ENCODE measurements around the gene CETN2. TPM values are rescaled to one million over a fixed set of nuclear protein-coding genes. Genes with fewer than 3 reads are reported as not detected.
A peak's percentile ranks its signal among the peaks of the same experiment; 100 is the strongest.

Gene CETN2
- total RNA-seq: 9.7 TPM

DNA sequence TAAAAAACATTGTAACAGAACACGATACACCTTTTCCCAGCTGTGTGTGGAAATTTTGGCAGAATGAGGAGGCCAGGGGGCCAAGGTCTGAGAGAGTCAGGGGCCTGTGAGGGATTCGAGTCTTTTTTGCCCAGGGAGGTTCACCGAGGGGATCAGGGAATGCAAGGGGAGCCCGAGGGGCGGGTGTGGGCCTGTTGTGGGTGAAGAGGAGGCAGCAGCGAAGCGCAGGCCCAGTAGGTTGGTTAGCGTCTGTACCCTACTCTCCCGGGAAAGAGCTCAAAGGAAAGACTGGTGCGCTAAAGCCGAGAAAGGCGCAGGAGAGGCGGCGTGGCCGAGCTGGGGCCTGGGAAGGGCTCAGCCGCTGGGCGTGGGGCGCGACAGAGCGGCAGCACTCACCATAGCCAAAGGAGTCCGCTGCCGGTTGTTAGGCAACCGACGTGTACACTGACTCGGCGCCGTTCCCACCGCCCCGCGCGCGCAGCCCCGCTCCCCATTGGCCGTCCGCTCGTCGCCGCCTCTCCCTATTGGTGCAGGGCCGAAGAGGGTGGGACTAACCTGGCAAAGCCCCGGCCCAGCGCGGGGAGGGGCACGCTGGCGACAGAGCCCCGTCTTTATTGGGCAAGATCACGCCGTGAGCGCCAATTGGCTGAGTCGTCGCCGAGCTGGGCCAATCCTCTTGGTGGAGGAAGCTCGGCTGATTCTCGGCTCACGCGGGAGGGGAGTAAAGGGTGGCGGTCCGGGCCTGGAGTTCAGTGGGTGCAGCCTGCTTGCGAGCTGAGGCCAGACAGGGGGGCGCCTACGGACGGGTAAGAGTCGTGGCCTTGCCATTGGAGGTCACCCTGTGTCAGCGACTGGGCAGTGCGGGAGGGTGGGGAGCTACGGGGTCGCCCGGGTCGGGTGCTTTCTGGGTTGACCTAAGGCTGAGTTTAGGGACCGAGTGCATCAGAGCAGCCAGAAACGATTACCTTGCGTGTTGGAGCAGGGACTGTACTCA lies at the start of gene CETN2, which contains the start of gene NSDHL:
Gene CETN2, minus strand, starts transcription at position 446 of the 994 bp plus-strand sequence. Its CDS starts 47 bp downstream, at position 399.
Gene NSDHL, plus strand, starts transcription at position 752 of the 994 bp plus-strand sequence. CDS start 15,262 bp downstream, outside the sequence.
- H3K4me1 ChIP-seq (ENCODE audit: insufficient read depth, low read length): peaks cover 16% of the 10 kb centered on the region
- H3K27me3 ChIP-seq (ENCODE audit: insufficient read depth, low read length): no peaks in the 10 kb centered on the region
- no peaks in the 10 kb centered on the region for H3K9me3 ChIP-seq (ENCODE audit: low read depth, low read length)
- peak within 1 kb of the TSS; percentile 60 for H3K4me3 ChIP-seq (ENCODE audit: low read length)

DNA sequence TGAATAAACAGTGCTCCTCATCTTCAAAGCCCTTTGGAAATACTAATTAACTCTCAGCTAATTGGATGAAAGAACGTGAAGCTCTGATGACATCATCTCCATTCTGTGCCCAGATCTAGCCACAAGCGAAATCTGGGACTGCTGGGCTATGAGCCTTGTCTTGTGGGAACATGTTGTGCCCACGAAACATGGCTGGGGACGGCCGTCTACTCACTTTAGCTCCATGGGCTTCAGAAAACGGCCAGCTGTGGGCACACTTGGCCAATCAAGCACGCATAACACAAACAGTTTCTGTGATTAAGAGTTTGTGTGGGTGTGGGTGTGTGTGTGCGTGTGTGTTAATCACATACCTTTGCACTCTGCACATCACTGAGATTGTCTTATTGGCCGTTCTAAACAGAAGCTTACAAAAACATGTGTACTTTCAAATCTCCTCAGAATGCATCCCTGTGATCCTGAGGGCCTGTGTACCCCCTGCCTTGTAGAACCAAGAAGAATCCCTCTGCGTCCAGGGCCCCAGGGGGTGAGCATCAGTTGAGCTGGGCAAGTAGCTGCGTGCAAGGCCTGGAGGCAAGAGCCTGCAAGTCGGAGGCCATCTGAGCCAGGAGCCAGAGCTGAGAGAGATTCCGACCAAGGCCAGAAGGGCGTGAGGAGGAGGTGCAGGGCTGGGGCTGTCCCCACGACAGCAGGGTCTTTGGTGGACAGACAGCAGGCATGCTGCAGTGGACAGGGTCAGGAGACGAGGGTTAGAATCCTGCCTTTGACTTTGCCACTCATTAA lies 48.6 kb upstream of the CETN2 start:
- no peaks in the 10 kb centered on the region for H3K9me3 ChIP-seq (ENCODE audit: low read depth, low read length)
- H3K4me1 ChIP-seq (ENCODE audit: insufficient read depth, low read length): no peaks in the 10 kb centered on the region
- no peaks in the 10 kb centered on the region for H3K27me3 ChIP-seq (ENCODE audit: insufficient read depth, low read length)
- no peak overlapping the region for H3K4me3 ChIP-seq (ENCODE audit: low read length)

DNA sequence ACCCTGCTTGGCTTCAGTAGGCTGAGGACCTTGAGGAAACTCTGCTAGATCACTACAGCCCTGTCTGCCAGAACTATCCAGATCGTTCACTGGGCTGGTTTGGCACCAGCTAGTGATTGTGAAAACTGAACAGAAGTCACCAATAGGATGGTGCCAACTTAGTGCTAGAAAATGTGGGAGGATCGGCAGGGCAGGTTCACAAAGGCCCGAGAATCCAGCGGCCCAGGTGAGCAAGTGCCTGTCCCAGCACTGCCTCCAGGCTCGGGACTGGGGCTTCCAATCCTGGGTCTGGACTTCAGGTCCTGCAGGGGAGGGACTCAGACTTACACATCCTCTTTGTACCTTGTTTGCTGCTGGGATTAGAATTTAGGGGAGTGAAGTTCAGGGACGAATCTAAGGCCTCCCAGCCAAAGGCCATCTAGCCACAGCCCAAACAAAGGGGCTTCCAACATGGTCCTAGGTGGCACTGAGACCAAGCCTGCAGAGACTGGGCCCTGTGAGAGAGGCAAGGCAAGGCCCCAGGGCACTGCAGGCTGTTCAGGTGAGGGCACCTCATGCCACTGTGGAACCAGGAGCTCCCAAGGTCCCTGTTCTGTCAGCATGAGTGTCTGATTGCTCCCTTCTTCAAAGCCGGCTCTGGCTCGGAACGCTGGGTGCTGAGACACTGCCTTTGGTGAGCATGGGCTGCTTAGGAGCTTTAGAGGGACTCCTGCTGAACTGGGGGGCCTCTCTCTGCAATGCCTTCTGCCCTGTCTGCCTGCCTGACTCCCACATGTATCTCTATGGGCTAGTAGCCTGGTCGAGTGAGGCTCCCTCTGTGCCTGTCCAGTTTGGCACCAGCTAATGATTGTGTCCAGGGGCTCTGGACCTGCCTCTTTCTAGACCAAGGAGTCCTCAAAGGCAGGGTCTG lies 46.6 kb upstream of the CETN2 start:
- Histone ChIP-seq H3K4me3 (ENCODE audit: low read length) (no peak overlapping the region), H3K27me3 (ENCODE audit: insufficient read depth, low read length) (no peaks in the 10 kb centered on the region), H3K4me1 (ENCODE audit: insufficient read depth, low read length) (no peaks in the 10 kb centered on the region), H3K9me3 (ENCODE audit: low read depth, low read length) (no peaks in the 10 kb centered on the region)

DNA sequence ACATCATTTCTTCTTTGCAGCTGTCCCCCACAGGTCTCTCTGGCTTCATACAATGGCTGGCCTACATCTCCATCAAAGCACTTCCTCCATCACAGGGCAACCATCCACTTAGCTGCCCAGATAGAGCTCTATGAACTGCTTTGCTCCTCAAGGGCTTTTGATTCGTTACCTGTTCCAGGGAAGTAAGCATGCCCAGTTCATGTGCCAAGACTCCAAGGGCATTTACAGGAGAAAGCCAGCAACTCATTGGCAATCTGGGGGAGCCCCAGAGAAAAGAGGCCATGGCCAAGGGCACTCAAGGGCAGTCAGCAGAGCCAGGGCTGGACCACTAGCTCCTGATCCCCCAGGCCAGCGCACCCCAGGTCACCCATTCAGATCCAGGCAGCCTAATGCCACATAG lies 42.8 kb upstream of the CETN2 start:
- H3K9me3 ChIP-seq (ENCODE audit: low read depth, low read length): no peaks in the 10 kb centered on the region
- H3K4me3 ChIP-seq (ENCODE audit: low read length): no peak overlapping the region
- H3K27me3 ChIP-seq (ENCODE audit: insufficient read depth, low read length): no peaks in the 10 kb centered on the region
- no peaks in the 10 kb centered on the region for H3K4me1 ChIP-seq (ENCODE audit: insufficient read depth, low read length)

DNA sequence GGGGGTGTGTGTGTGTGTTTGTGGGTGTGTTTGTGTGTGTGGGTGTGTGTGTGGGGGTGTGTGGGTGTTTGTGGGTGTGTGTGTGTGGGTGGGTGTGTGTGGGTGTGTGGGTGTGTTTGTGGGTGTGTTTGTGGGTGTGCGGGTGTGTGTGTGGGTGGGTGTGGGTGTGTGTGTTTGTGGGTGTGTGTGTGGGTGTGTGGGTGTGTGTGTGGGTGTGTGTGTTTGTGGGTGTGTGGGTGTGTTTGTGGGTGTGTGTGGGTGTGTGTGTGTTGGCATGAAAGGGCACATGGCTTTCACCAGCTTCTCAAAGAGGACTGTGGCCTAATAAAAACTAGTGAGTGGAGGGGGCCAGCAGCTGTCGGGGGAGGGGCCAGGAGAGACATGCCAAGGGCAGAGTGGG lies 42.0 kb upstream of the CETN2 start:
- Histone ChIP-seq H3K4me1 (ENCODE audit: insufficient read depth, low read length) (no peaks in the 10 kb centered on the region), H3K4me3 (ENCODE audit: low read length) (no peak overlapping the region), H3K27me3 (ENCODE audit: insufficient read depth, low read length) (no peaks in the 10 kb centered on the region), H3K9me3 (ENCODE audit: low read depth, low read length) (no peaks in the 10 kb centered on the region)

DNA sequence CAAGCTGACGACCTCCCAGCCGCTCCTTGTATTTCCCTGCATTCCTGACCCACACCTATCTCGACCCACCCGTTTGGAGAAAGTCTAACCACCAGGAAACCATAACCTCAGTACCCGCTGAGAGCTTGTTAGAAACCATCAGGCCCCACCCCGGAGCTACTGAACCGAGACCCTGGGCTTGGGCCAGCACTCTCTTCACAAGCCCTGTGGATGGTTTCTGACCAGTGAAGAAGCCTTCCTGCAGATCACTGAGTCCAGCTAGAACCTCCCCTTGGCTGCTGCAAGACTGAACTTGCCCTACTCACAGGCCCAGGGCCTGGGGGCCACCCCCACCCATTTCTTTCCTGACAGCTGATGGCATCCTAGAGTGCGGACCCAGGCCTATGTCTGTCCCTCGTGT lies 40.7 kb upstream of the CETN2 start:
- Histone ChIP-seq H3K4me1 (ENCODE audit: insufficient read depth, low read length) (no peaks in the 10 kb centered on the region), H3K9me3 (ENCODE audit: low read depth, low read length) (no peaks in the 10 kb centered on the region), H3K27me3 (ENCODE audit: insufficient read depth, low read length) (no peaks in the 10 kb centered on the region), H3K4me3 (ENCODE audit: low read length) (no peak overlapping the region)

DNA sequence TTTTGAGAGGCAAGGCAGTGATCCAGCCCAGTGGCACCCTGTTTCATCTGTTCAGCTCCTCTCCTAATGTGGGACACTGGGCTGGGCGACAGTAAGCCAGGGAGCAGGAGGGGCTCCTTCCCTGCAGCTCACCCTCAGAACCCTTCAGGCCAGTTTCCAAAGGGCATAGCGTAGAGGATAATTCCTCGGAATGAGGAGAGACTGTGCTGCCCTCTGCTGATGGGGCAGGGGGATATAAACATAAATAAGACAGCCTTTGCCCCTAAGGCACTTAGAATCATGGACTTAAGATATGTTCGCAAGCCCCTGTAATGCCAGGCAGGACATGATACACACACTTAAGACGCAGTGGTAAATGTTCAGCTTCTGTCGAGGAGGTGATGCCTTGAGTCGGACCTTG lies 39.4 kb upstream of the CETN2 start:
- Histone ChIP-seq H3K4me3 (ENCODE audit: low read length) (no peak overlapping the region), H3K9me3 (ENCODE audit: low read depth, low read length) (no peaks in the 10 kb centered on the region), H3K4me1 (ENCODE audit: insufficient read depth, low read length) (no peaks in the 10 kb centered on the region)

DNA sequence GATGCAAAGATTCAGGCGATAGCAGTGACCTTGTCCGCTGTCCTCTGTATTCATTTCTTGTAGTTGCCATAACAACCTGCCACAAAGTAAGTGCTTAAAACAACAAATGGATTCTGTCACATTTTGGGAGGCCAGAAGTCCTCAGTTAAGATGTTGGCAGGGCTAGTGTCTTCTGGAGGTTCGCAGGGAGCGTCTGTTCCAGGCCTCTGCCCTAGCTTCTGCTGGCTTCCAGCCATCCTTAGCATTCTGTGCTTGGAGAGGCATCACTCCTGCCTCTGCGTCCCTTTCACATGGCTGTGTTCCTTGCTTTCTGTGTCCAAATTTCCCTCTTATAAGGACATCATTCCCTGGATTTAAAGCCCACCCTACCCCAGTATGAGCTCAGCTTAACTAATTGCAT lies 35.8 kb upstream of the CETN2 start:
- H3K27me3 ChIP-seq (ENCODE audit: insufficient read depth, low read length): no peaks in the 10 kb centered on the region
- no peaks in the 10 kb centered on the region for H3K4me1 ChIP-seq (ENCODE audit: insufficient read depth, low read length)
- H3K9me3 ChIP-seq (ENCODE audit: low read depth, low read length): no peaks in the 10 kb centered on the region
- no peak overlapping the region for H3K4me3 ChIP-seq (ENCODE audit: low read length)

More for the DNA sequence above, 39.4 kb upstream of the CETN2 start:
- H3K27me3 ChIP-seq (ENCODE audit: insufficient read depth, low read length): no peaks in the 10 kb centered on the region

DNA sequence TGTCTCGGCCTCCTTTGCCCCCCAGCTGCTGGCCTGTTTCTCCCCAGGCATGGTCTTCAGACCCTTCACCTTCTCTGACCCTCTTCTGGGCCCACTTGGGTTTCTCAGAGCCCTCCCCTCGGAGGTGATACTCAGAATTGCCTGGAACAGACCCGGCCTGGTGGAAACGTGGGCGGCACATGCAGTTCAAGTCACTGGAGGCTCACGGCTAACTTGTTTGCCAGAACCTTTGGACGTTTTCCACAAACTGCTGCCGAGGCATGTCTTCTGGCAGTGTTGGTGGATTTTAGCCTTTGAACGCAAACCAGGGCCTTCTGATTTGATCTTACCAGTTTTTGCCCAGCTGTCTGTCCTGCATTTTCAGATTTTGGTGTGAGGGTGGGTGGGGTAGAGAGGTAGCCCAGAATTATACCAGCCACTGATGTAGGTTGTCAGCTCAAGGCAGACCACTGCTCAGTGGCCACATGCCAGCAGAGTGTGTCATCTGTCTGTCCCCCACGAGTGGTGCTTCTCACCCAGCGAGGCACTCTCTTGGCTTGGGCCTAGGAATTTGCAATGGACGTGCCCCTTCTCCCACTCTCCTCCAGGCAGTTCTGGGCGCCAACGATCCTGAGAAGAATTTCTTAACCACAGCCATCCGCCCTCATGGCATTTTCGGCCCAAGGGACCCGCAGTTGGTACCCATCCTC lies 34.8 kb upstream of the CETN2 start:
- Histone ChIP-seq H3K27me3 (ENCODE audit: insufficient read depth, low read length) (no peaks in the 10 kb centered on the region), H3K4me3 (ENCODE audit: low read length) (no peak overlapping the region), H3K9me3 (ENCODE audit: low read depth, low read length) (no peaks in the 10 kb centered on the region), H3K4me1 (ENCODE audit: insufficient read depth, low read length) (no peaks in the 10 kb centered on the region)

DNA sequence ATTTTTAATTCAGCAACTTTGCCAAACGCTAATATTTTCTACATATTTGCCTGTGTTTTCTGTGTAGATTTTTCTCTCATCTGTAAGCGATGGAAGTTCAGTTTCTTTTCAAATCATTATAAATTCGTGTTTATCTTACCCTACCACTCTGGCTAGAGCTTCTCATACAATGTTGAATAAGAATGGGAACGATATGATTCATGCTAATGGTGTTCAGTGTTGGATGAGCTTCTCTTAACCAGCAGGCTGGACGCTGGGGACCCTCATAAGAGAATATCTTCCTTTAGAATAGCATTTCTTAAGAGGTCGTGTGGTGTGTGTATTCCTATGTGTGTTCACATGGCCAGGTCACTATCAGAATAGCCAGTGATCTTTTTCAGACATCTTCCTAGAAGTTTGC lies 31.3 kb upstream of the CETN2 start:
- Histone ChIP-seq H3K27me3 (ENCODE audit: insufficient read depth, low read length) (no peaks in the 10 kb centered on the region), H3K4me1 (ENCODE audit: insufficient read depth, low read length) (no peaks in the 10 kb centered on the region), H3K4me3 (ENCODE audit: low read length) (no peak overlapping the region), H3K9me3 (ENCODE audit: low read depth, low read length) (no peaks in the 10 kb centered on the region)

DNA sequence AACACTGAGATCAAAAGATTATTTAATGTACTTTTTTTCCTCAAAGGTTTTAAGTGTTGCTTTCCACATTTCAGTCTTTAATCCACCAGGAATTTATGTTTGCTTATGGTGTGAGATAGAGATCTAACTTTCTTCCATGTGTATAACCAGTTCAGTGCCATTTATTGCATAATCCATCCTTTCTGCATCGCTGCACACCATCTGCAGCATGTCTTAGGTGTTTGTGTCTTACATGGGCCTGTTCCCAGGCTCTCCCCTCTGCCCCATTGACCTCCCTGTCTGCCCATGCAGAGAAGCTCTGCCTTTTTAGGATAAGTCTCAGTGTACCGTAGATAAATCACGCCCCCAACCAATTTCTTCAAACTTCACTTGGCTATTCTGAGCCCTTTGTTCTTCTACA lies 30.6 kb upstream of the CETN2 start:
- Histone ChIP-seq H3K27me3 (ENCODE audit: insufficient read depth, low read length) (no peaks in the 10 kb centered on the region), H3K4me3 (ENCODE audit: low read length) (no peak overlapping the region), H3K4me1 (ENCODE audit: insufficient read depth, low read length) (no peaks in the 10 kb centered on the region), H3K9me3 (ENCODE audit: low read depth, low read length) (no peaks in the 10 kb centered on the region)

DNA sequence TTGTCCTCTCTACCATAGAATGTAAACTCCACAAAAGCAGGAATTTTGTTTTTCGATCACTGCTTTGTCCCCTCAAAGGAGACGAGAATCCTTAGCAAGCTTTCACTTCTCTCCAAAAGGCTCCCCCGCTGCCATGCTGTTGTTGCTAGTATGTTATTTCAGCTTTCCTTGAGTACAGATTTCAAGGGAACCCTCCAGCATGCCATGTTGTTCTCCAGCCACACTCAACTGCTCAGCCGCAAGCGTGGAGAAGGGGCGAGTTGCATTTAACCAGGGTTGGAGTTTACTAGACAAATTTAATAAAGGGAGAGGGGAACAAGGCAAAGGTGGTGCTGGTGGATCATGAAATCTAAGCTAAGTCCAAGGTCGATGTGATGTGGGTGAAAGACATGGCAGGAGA lies 23.4 kb upstream of the CETN2 start:
- no peak overlapping the region for H3K4me3 ChIP-seq (ENCODE audit: low read length)

DNA sequence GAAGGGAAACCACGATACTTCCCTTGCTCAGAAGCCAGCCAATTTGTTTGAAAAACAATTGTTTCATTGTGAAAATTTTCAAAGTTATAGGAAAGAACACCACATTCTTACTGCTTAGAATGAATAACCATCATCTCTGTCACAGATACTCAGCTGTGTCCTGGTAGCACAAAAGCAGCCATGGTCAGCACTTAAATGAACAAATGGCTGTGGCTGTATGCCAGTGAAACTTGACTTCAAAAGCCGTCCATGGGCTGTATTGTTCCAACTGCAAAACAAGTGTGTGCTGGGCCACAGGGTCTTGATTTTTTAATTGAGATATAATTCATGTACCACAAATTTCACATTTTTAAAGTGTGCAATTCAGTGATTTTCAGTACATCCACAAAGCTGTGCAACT lies 19.9 kb upstream of the CETN2 start:
- H3K27me3 ChIP-seq (ENCODE audit: insufficient read depth, low read length): no peaks in the 10 kb centered on the region
- H3K9me3 ChIP-seq (ENCODE audit: low read depth, low read length): no peaks in the 10 kb centered on the region
- H3K4me1 ChIP-seq (ENCODE audit: insufficient read depth, low read length): no peaks in the 10 kb centered on the region
- no peak overlapping the region for H3K4me3 ChIP-seq (ENCODE audit: low read length)

More for the DNA sequence above, 23.4 kb upstream of the CETN2 start:
- no peaks in the 10 kb centered on the region for H3K27me3 ChIP-seq (ENCODE audit: insufficient read depth, low read length)
- no peaks in the 10 kb centered on the region for H3K9me3 ChIP-seq (ENCODE audit: low read depth, low read length)
- H3K4me1 ChIP-seq (ENCODE audit: insufficient read depth, low read length): no peaks in the 10 kb centered on the region

DNA sequence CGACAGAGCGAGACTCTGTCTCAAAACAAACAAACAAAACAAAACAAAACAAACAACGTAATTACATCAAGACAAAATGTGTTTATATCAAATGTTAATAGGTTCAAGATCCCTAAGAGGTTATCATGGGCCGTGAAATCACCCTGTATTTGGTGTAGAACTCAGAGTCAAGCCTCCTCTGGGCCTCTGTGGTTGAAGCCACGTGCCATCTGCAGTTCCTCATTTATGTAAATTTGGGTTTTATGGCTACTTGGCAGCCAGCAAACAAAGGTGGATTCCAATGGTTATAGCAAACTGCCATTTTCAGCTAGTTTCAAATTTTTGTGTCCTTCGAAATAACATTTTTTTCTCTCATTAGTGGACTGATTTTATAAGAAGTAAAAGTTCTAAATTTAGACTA lies 16.7 kb upstream of the CETN2 start:
- no peaks in the 10 kb centered on the region for H3K27me3 ChIP-seq (ENCODE audit: insufficient read depth, low read length)
- H3K4me3 ChIP-seq (ENCODE audit: low read length): no peak overlapping the region
- no peaks in the 10 kb centered on the region for H3K9me3 ChIP-seq (ENCODE audit: low read depth, low read length)
- no peaks in the 10 kb centered on the region for H3K4me1 ChIP-seq (ENCODE audit: insufficient read depth, low read length)

All from mononuclear cell (primary cell).